Prostate gland (tissue), 2 donors: ENCODE results near the gene BRME1.

Experiments
- POLR2A ChIP-seq: fragments of 450-650 bp; IDR thresholded peaks from one replicate; pipeline ENCODE4 v1.6.1; 2016; ENCODE audit warnings: antibody characterized with exemption, mild to moderate bottlenecking
- POLR2AphosphoS5 ChIP-seq: sonication (generic); formaldehyde crosslinking; IDR thresholded peaks from one replicate; pipeline ENCODE4 v1.6.1; 2017; ENCODE audit warnings: antibody characterized with exemption
- TF ChIP-seq, protein P1 (sequence below), 4 experiments: fragments of 200-600 bp in 2 of 4; fragments of 450-650 bp in 2 of 4; sonication (generic) in 2 of 4; IDR thresholded peaks; 1 replicate in 3 of 4; 2 replicates in 1 of 4; pipeline ENCODE4 v1.5.1; 2016 to 2019; ENCODE audit warnings: antibody characterized with exemption in 4 of 4, mild to moderate bottlenecking in 2 of 4, moderate library complexity in 2 of 4

DNA sequence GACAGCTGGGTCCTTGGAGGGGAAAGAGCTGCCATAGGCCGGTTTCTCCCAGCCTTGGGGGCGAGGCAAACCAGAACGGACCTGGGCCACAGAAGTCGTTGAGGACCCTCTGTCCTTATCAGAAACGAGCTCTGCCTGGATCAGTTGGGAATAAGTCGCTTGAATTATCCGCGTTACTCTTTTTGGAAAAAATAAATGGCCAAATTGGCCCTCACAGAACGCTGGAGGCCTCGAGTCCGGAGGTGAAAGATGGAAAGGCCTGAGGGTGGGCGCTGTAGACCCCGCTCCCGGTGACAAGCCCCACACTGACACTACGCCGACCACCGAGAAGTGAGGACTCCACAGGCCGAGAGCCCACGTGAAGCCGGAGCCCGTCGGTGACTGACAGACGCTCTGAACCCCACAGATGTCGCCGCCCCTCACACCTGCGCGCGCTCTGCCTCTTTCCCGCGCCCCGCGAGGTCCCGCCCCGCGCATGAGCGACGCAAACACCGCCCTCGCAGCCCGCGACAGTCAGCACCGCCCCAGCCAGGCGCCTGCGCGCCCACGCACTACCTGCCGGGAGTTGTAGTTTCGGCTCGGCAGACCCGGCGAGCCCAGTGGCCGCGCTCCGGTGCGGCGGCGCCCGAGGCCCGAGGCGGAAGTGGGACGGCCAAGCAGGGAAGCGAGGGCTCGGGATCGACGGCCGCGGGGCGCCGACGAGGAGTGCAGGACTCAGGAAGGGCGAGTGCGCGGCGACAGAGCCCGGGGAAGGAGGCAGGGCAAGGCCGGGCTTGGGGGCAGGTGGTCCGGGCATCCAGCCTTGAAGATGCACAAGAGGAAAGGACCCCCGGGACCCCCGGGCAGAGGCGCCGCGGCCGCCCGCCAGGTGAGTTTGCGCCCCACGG, at the start of gene BRME1, which contains the start of gene CC2D1A:
- peak; percentile 89 for TF ChIP-seq POLR2AphosphoS5
- TF ChIP-seq, protein P1, sequence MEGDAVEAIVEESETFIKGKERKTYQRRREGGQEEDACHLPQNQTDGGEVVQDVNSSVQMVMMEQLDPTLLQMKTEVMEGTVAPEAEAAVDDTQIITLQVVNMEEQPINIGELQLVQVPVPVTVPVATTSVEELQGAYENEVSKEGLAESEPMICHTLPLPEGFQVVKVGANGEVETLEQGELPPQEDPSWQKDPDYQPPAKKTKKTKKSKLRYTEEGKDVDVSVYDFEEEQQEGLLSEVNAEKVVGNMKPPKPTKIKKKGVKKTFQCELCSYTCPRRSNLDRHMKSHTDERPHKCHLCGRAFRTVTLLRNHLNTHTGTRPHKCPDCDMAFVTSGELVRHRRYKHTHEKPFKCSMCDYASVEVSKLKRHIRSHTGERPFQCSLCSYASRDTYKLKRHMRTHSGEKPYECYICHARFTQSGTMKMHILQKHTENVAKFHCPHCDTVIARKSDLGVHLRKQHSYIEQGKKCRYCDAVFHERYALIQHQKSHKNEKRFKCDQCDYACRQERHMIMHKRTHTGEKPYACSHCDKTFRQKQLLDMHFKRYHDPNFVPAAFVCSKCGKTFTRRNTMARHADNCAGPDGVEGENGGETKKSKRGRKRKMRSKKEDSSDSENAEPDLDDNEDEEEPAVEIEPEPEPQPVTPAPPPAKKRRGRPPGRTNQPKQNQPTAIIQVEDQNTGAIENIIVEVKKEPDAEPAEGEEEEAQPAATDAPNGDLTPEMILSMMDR (IDR thresholded peaks at IDR 0.05): peak in 2 of 4 experiments; percentile 18 to 41
- TF ChIP-seq POLR2A: peak; percentile 69
